Fibroblast of skin of back (primary cell): Measurements from ENCODE around the gene RBM11.

Experiments used
- DNase-seq: peaks from one replicate; pipeline ENCODE4 v3.0.0-alpha.2; 2013

The RBM11 gene

GRCh38 chr21:14271053-14271452 is 55.1 kb downstream of the RBM11 start:
- no peak for DNase-seq

DNA sequence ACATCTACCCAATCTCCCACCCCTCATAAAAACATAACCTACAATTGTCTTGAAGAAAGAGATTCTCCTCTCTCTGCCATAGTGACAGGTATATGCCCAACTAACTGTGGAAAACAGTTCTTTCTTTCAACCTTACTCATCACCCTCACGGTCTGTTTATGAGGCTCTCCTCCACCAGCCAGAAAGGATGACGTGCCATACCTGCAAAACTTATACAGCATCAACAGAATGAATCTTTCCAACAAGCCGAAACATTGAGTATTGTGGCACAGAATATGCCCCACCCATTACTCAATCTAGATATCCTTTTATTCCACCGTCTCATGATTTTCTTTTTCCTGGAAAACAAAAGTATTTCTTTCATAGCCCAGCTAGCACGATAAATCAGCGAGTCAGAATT is 55.7 kb downstream of the RBM11 start:
- no peak for DNase-seq

DNA sequence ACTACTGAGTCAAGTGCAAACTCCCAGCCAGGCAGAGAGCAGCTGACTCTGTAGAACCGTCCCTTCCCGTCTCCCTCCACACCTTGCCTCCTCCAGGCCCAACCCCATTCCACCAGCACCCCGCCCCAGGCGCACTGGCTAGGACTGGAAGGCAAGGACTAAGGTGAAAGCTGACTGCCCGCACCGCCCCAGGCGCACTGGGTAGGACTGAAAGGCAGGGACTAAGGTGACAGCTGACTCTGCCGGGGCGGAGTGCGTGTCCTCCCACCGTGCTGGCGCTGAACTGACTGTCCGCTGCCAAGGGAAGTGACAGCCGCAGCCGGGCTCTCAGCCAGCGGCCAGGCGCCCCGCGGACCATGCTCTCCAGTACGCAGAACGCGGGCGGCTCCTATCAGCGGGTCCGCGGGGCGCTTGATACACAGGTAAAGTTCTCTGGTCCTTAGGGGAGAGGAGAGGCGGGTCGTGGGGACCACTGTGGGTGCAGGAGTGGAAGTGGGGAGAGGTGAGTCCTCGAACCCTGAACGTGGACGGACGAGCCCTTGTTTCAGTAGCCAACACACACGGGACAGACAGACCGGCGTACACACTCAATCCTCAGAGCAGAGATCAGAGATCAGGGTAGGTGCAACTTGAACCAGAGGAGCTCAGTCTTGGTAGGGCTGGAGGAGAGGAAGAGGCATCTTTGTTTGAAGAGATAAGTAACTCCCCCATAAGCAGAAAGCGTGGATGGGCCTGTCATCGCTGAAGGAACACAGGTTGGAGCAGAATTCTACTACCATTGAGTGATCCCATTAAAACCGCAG is 58.0 kb downstream of the RBM11 start:
- no peak for DNase-seq

GRCh38 chr21:14275702-14276205 is 59.8 kb downstream of the RBM11 start:
- no peak for DNase-seq
